Astrocyte (in vitro differentiated cells and primary cell): ENCODE results near the gene ACOX3. TPM values are rescaled to one million over a fixed set of nuclear protein-coding genes. Genes with fewer than 3 reads are reported as not detected.

Experiments
- DNase-seq: peaks from one replicate; pipeline ENCODE4 v3.0.0-alpha.2; 2010; ENCODE audit warnings: low read depth
- FAIRE-seq: peaks from 2 replicates; lab custom pipeline; 2011; peaks lifted over from hg19 to GRCh38; lab: Jason Lieb, UNC
- H2AFZ ChIP-seq: 2 replicates; pipeline ENCODE4 v1.6.0; 2012; ENCODE audit warnings: low read depth, low read length, inconsistent platforms
- H3K27ac ChIP-seq: 2 replicates; pipeline ENCODE4 v1.5.1; 2011; ENCODE audit warnings: low read depth, low read length, inconsistent platforms
- H3K27me3 ChIP-seq: 2 replicates; pipeline ENCODE4 v1.6.0; 2011; ENCODE audit warnings: low read length, inconsistent platforms; ENCODE audit not compliant: insufficient read depth
- H3K36me3 ChIP-seq: 2 replicates; pipeline ENCODE4 v1.5.1; 2011; ENCODE audit warnings: low read length, inconsistent platforms; ENCODE audit not compliant: insufficient read depth
- H3K4me1 ChIP-seq: 2 replicates; pipeline ENCODE4 v1.5.1; 2011; ENCODE audit warnings: low read length, inconsistent platforms; ENCODE audit not compliant: insufficient read depth
- H3K4me2 ChIP-seq: 2 replicates; pipeline ENCODE4 v1.6.0; 2012; ENCODE audit warnings: low read length, inconsistent platforms
- H3K4me3 ChIP-seq: 2 replicates; pipeline ENCODE4 v1.5.1; 2011; ENCODE audit warnings: low read depth, mild to moderate bottlenecking, low read length, inconsistent platforms; ENCODE audit not compliant: insufficient read depth
- H3K79me2 ChIP-seq: 2 replicates; pipeline ENCODE4 v1.6.0; 2012; ENCODE audit warnings: mild to moderate bottlenecking, low read length, inconsistent platforms; ENCODE audit not compliant: insufficient read depth
- H3K9ac ChIP-seq: 2 replicates; pipeline ENCODE4 v1.6.0; 2012; ENCODE audit warnings: mild to moderate bottlenecking, low read length, inconsistent platforms
- H3K9me3 ChIP-seq: 2 replicates; pipeline ENCODE4 v1.5.1; 2012; ENCODE audit warnings: low read depth, mild to moderate bottlenecking, low read length, inconsistent platforms; ENCODE audit not compliant: insufficient read depth
- H4K20me1 ChIP-seq: 2 replicates; pipeline ENCODE4 v1.6.0; 2012; ENCODE audit warnings: low read length, inconsistent platforms; ENCODE audit not compliant: insufficient read depth
- H3K27ac Mint-ChIP-seq: one replicate; pipeline ENCODE4 v1.8.0; 2021; ENCODE audit warnings: mild to moderate bottlenecking, mixed read lengths; ENCODE audit not compliant: unreplicated experiment
- H3K27me3 Mint-ChIP-seq: one replicate; pipeline ENCODE4 v1.8.0; 2021; ENCODE audit warnings: low read depth, mixed read lengths; ENCODE audit not compliant: unreplicated experiment
- H3K36me3 Mint-ChIP-seq: one replicate; pipeline ENCODE4 v1.8.0; 2021; ENCODE audit warnings: low read depth, mixed read lengths; ENCODE audit not compliant: unreplicated experiment
- H3K4me1 Mint-ChIP-seq: one replicate; pipeline ENCODE4 v1.8.0; 2021; ENCODE audit warnings: low read depth, mixed read lengths; ENCODE audit not compliant: unreplicated experiment
- H3K4me3 Mint-ChIP-seq: one replicate; pipeline ENCODE4 v1.8.0; 2021; ENCODE audit warnings: mild to moderate bottlenecking, moderate library complexity, mixed read lengths; ENCODE audit not compliant: unreplicated experiment
- H3K9me3 Mint-ChIP-seq: one replicate; pipeline ENCODE4 v1.8.0; 2021; ENCODE audit warnings: mild to moderate bottlenecking, mixed read lengths; ENCODE audit not compliant: unreplicated experiment
- CTCF ChIP-seq: IDR thresholded peaks from 2 replicates; pipeline ENCODE4 v1.5.1; 2011; ENCODE audit warnings: low read depth, mild to moderate bottlenecking, inconsistent platforms, low read length, moderate library complexity; ENCODE audit not compliant: insufficient read depth
- EZH2 ChIP-seq: IDR thresholded peaks from 2 replicates; pipeline ENCODE4 v1.6.1; 2012; ENCODE audit warnings: mild to moderate bottlenecking, low read length, inconsistent platforms; ENCODE audit not compliant: insufficient read depth
- total RNA-seq: library from RNA; stranded (reverse); gene quantifications from 2 replicates; pipeline ENCODE4 v1.2.1, GENCODE V29; 2021

Gene ACOX3
- total RNA-seq, 1 donor from 2014 or later, result 45.6 TPM

- no peaks in the 10 kb centered on the region for H3K4me1 Mint-ChIP-seq
- no peaks in the 10 kb centered on the region for H3K27me3 Mint-ChIP-seq
- FAIRE-seq (no peak), DNase-seq (no peak)
- Histone ChIP-seq H3K9ac (no peak overlapping the region), H3K79me2 (no peaks in the 10 kb centered on the region), H3K36me3 (peaks cover 2% of the 10 kb centered on the region), H3K27ac (no peak overlapping the region), H3K4me3 (no peak overlapping the region), H3K27me3 (no peaks in the 10 kb centered on the region), H2AFZ (no peak overlapping the region), H3K4me2 (no peak overlapping the region), H4K20me1 (peaks cover 47% of the 10 kb centered on the region), H3K4me1 (no peaks in the 10 kb centered on the region), H3K9me3 (no peaks in the 10 kb centered on the region)
- TF ChIP-seq CTCF (no peak), EZH2 (no peak)
- H3K9me3 Mint-ChIP-seq, result no peaks in the 10 kb centered on the region
- H3K4me3 Mint-ChIP-seq, result no peak overlapping the region
- peaks cover 26% of the 10 kb centered on the region for H3K36me3 Mint-ChIP-seq
- no peak overlapping the region for H3K27ac Mint-ChIP-seq
Observed at GRCh38 chr4:8402640-8403039, 37.9 kb downstream of the ACOX3 start.

GRCh38 chr4:8402181-8402597, 38.3 kb downstream of the ACOX3 start:
- Histone ChIP-seq H3K36me3 (peaks cover 2% of the 10 kb centered on the region), H3K9me3 (no peaks in the 10 kb centered on the region), H3K4me2 (no peak overlapping the region), H3K4me3 (no peak overlapping the region), H3K4me1 (no peaks in the 10 kb centered on the region), H4K20me1 (peaks cover 47% of the 10 kb centered on the region), H3K27me3 (no peaks in the 10 kb centered on the region), H3K9ac (no peak overlapping the region), H3K27ac (no peak overlapping the region), H3K79me2 (no peaks in the 10 kb centered on the region), H2AFZ (no peak overlapping the region)
- Mint-ChIP-seq H3K4me1 (no peaks in the 10 kb centered on the region), H3K4me3 (no peak overlapping the region), H3K27ac (peak overlapping the region; percentile 62), H3K36me3 (peaks cover 26% of the 10 kb centered on the region), H3K27me3 (no peaks in the 10 kb centered on the region), H3K9me3 (no peaks in the 10 kb centered on the region)
- TF ChIP-seq EZH2 (no peak), CTCF (no peak)
- FAIRE-seq (no peak), DNase-seq (no peak)

- Histone ChIP-seq H3K27me3 (no peaks in the 10 kb centered on the region), H3K79me2 (no peaks in the 10 kb centered on the region), H3K4me1 (no peaks in the 10 kb centered on the region), H2AFZ (no peak overlapping the region), H3K4me3 (no peak overlapping the region), H3K4me2 (no peak overlapping the region), H3K27ac (no peak overlapping the region), H3K9ac (no peak overlapping the region), H3K36me3 (peaks cover 2% of the 10 kb centered on the region), H4K20me1 (peaks cover 53% of the 10 kb centered on the region), H3K9me3 (no peaks in the 10 kb centered on the region)
- TF ChIP-seq EZH2, result no peak
- TF ChIP-seq CTCF, result no peak
- no peaks in the 10 kb centered on the region for H3K9me3 Mint-ChIP-seq
- no peaks in the 10 kb centered on the region for H3K27me3 Mint-ChIP-seq
- no peak for FAIRE-seq
- no peak overlapping the region for H3K4me3 Mint-ChIP-seq
- no peak overlapping the region for H3K27ac Mint-ChIP-seq
- H3K36me3 Mint-ChIP-seq, result peaks cover 28% of the 10 kb centered on the region
- no peaks in the 10 kb centered on the region for H3K4me1 Mint-ChIP-seq
- no peak for DNase-seq
Observed at GRCh38 chr4:8401665-8402064, 38.9 kb downstream of the ACOX3 start.
